MG63 (cell line): ENCODE measurements around the gene HPF1. TPM values are rescaled to one million over a fixed set of nuclear protein-coding genes. Genes with fewer than 3 reads are reported as not detected.

Experiments
- DNase-seq: peaks from one replicate; pipeline ENCODE4 v3.0.0-alpha.2; 2020
- H3K27me3 ChIP-seq: fragments of 250-450 bp; sonication (Bioruptor Pico); 2 replicates; pipeline ENCODE4 v1.5.1; 2020; ENCODE audit warnings: mild to moderate bottlenecking, moderate library complexity
- H3K36me3 ChIP-seq: fragments of 250-450 bp; sonication (Bioruptor Pico); 2 replicates; pipeline ENCODE4 v1.5.1; 2020; ENCODE audit warnings: mild to moderate bottlenecking, moderate library complexity
- H3K4me3 ChIP-seq: fragments of 250-450 bp; sonication (Bioruptor Pico); 2 replicates; pipeline ENCODE4 v1.5.1; 2020; ENCODE audit warnings: mild to moderate bottlenecking, moderate library complexity
- H3K9me3 ChIP-seq: fragments of 250-450 bp; sonication (Bioruptor Pico); 2 replicates; pipeline ENCODE4 v1.5.1; 2020; ENCODE audit warnings: mild to moderate bottlenecking, moderate library complexity
- total RNA-seq: library from RNA; depleted of rRNA; stranded (reverse); fragments of >200 nt; shearing (Covaris generic); gene quantifications from 2 replicates; pipeline ENCODE4 v1.2.3, GENCODE V29; 2014; ENCODE audit warnings: low replicate concordance; rRNA removed

Gene HPF1
- total RNA-seq, 1 experiment from 2014 or later: 23.9 TPM

GRCh38 chr4:169682372-169683047 lies 75.2 kb downstream of the HPF1 start:
- Histone ChIP-seq H3K36me3 (no peaks in the 10 kb centered on the region), H3K27me3 (no peaks in the 10 kb centered on the region), H3K4me3 (no peak overlapping the region), H3K9me3 (no peaks in the 10 kb centered on the region)
- DNase-seq: no peak

Other genes starting within 250 kb of the HPF1 start
- gene NEK1, start 145.4 kb downstream of the HPF1 start, total RNA-seq: 2.1 and 2.4 TPM in 2 replicates
- 1.9 and 6.1 TPM in 2 replicates for gene CLCN3, start 137.4 kb downstream of the HPF1 start, total RNA-seq